Tibial nerve (tissue), 4 donors: ENCODE data around the gene NDUFV3.

ENCODE experiments used
- CTCF ChIP-seq, 5 experiments: fragments of 200-600 bp in 3 of 5; fragments of 450-650 bp in 2 of 5; sonication (generic) in 3 of 5; IDR thresholded peaks; one replicate each; pipeline ENCODE4 v1.5.1; 2016 to 2019; ENCODE audit warnings: antibody characterized with exemption in 5 of 5, mild to moderate bottlenecking in 3 of 5, moderate library complexity in 2 of 5
- EP300 ChIP-seq, 2 donors: sonication (generic); formaldehyde crosslinking; IDR thresholded peaks; one replicate each; pipeline ENCODE4 v1.6.1; 2017; ENCODE audit warnings: antibody characterized with exemption in 2 of 2, mild to moderate bottlenecking in 1 of 2
- POLR2A ChIP-seq, 2 donors: fragments of 450-650 bp; IDR thresholded peaks; one replicate each; pipeline ENCODE4 v1.6.1; 2017; ENCODE audit warnings: antibody characterized with exemption in 2 of 2, mild to moderate bottlenecking in 2 of 2, moderate library complexity in 2 of 2

GRCh38 chr21:42857216-42857615 is 35.9 kb upstream of the NDUFV3 start:
- TF ChIP-seq CTCF (IDR thresholded peaks at IDR 0.05) (no peak), EP300 (IDR thresholded peaks at IDR 0.05) (no peak), POLR2A (IDR thresholded peaks at IDR 0.05) (no peak)
